ENCODE results near the gene CPNE4. TPM values are rescaled to one million over a fixed set of nuclear protein-coding genes. Genes with fewer than 3 reads are reported as not detected.

Gene CPNE4
- total and polyA plus RNA-seq, 10 donors = 0.03 to 3.1 (median 0.91) TPM; not detected in 2

GRCh38 chr3:131608296-131608695 lies 426.5 kb downstream of the CPNE4 start:
- no peak for TF ChIP-seq CTCF (IDR thresholded peaks at IDR 0.05 in 8 of 11, conservative IDR thresholded peaks at IDR 0.05 in 3 of 11)
- TF ChIP-seq POLR2A (IDR thresholded peaks at IDR 0.05) = no peak
- TF ChIP-seq POLR2AphosphoS5 (IDR thresholded peaks at IDR 0.05) = no peak
- no peak overlapping the region for H3K4me3 ChIP-seq
- no peaks in the 10 kb centered on the region for H3K9me3 ChIP-seq
- intact Hi-C loops (cut with DNase I; ENCODE audit: low total_unique reads) = no loop called here
- DNase-seq = no peak
- H3K27ac ChIP-seq = no peak overlapping the region
- WGBS, 5 donors = 80 to 88% (median 84%) methylated on average over 1 of the region's 1 CpG
- H3K36me3 ChIP-seq = no peaks in the 10 kb centered on the region
- peaks cover 0 to 5% (median 0%) of the 10 kb centered on the region in 7 donors for H3K27me3 ChIP-seq (replicated peaks in 1 of 7)
- H3K4me1 ChIP-seq = no peaks in the 10 kb centered on the region

GRCh38 chr3:131605916-131606315 lies 428.9 kb downstream of the CPNE4 start:
- peaks cover 0 to 5% (median 0%) of the 10 kb centered on the region in 7 donors for H3K27me3 ChIP-seq (replicated peaks in 1 of 7)
- intact Hi-C loops (cut with DNase I; ENCODE audit: low total_unique reads) = no loop called here
- no peaks in the 10 kb centered on the region for H3K4me1 ChIP-seq
- WGBS, 5 donors = 9 to 34% (median 24%) methylated on average over 2 of the region's 2 CpGs
- TF ChIP-seq POLR2AphosphoS5 (IDR thresholded peaks at IDR 0.05) (no peak), POLR2A (IDR thresholded peaks at IDR 0.05) (no peak), CTCF (IDR thresholded peaks at IDR 0.05 in 8 of 11, conservative IDR thresholded peaks at IDR 0.05 in 3 of 11) (no peak)
- no peak for DNase-seq
- no peaks in the 10 kb centered on the region for H3K9me3 ChIP-seq
- H3K36me3 ChIP-seq = no peaks in the 10 kb centered on the region
- H3K4me3 ChIP-seq = no peak overlapping the region
- H3K27ac ChIP-seq = no peak overlapping the region

- TF ChIP-seq POLR2AphosphoS5 (IDR thresholded peaks at IDR 0.05) (no peak), POLR2A (IDR thresholded peaks at IDR 0.05) (no peak), CTCF (IDR thresholded peaks at IDR 0.05 in 8 of 11, conservative IDR thresholded peaks at IDR 0.05 in 3 of 11) (no peak)
- intact Hi-C loops (cut with DNase I; ENCODE audit: low total_unique reads) = no loop called here
- no peak overlapping the region for H3K27ac ChIP-seq
- H3K9me3 ChIP-seq = no peaks in the 10 kb centered on the region
- peaks cover 0 to 5% (median 0%) of the 10 kb centered on the region in 7 donors for H3K27me3 ChIP-seq (replicated peaks in 1 of 7)
- no peak overlapping the region for H3K4me3 ChIP-seq
- no peaks in the 10 kb centered on the region for H3K4me1 ChIP-seq
- DNase-seq = no peak
- no peaks in the 10 kb centered on the region for H3K36me3 ChIP-seq
Observed at GRCh38 chr3:131602011-131602779, 432.6 kb downstream of the CPNE4 start.

- H3K36me3 ChIP-seq = no peaks in the 10 kb centered on the region
- no peak for DNase-seq
- 65 to 78% (median 72%) methylated on average over 1 of the region's 1 CpG for WGBS, 5 donors
- H3K27me3 ChIP-seq (replicated peaks in 1 of 7) = no peaks in the 10 kb centered on the region
- H3K4me3 ChIP-seq = no peak overlapping the region
- H3K27ac ChIP-seq = no peak overlapping the region
- TF ChIP-seq CTCF (IDR thresholded peaks at IDR 0.05 in 8 of 11, conservative IDR thresholded peaks at IDR 0.05 in 3 of 11) = no peak
- TF ChIP-seq POLR2A (IDR thresholded peaks at IDR 0.05) = no peak
- no peak for TF ChIP-seq POLR2AphosphoS5 (IDR thresholded peaks at IDR 0.05)
- intact Hi-C loops (cut with DNase I; ENCODE audit: low total_unique reads) = no loop called here
- no peaks in the 10 kb centered on the region for H3K9me3 ChIP-seq
- H3K4me1 ChIP-seq = no peaks in the 10 kb centered on the region
Observed at GRCh38 chr3:131597816-131598215, 437.0 kb downstream of the CPNE4 start.
